ENCODE data around the gene PLAAT1.

PLAAT1 gene

DNA sequence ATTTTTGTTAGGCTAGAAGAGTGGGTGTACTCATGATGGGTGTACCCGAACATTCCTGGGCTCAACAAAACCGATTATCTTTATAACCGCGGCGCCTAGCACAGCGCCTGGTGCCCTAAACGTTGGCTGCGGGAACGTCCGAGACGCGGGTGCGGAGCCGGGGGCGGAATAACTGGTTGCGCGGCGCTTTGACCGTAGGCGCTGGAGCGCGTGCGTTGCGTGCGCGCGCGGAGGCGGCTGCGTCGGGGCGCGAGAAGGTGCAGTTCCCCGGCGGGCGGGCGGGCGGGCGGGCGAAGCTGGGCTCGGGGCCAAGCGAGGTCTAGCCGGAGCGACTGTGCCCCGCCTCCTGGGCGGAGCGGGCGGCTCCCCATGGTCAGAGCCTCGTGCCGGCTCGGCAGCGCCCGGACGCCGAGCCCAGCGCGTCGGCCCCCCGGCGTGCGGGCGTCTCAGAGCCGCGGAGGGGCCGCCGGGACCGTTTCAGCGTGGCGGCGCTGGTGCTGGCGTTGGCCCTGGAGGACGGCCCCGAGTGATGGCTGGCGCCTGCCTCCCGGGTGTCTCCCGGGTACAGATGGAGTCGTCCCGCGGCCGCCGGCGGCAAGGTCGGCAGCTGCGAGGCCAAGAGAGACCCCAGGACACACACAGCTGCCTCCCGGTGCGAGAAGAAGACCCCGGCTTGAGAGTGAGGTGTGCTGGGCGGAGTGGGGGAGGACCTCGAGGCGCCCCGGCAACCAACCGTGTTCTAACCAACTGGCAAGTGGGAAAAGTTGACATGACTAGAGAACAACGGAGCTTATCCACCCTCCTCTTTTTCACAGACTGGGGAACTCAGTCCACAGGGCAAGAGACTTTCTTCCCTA is at the start of gene PLAAT1:
TSS of gene PLAAT1 (plus strand) at position 373 of the 857 bp plus-strand sequence. CDS start 14,429 bp downstream, outside the sequence.
- DNase-seq (ENCODE audit: low spot score): peak; percentile 54

DNA sequence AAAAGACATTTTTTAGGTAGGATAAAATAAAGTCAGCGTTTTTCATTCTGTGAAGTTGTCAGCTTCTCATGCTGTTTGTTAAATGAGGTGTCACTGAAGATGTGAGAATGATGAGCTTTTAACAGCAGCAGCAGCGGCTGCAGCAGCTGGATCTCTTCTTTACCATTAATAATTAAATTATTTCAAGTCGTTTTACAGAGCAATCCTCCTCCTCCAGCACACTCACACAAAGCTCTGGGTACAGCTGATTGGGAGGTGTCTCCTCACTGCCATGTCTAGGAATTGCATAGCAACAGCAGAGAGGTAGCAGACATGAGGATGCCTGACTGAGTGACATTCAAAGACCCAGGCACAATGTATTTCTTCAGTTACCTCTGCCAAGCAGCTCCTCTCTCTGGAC is 46.7 kb upstream of the PLAAT1 start:
- no peak for DNase-seq (ENCODE audit: low spot score)

DNA sequence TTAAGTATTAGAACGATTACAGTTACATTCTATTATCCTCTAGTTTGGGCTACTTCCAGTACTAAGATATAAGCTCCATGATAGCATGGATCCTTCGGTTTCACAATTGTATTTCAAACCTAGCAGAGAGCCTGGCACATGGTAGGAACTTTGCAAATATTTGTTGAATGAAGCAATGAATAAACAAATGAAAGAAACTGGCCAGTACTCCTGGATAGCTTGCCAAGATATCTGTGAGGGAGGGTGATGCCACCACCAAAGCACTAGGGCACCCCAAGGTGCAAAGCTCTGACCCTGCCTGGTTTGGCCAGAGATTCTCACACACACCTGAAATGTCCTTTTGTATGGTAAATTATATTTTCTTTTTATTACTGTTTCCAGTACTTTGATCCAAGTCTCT is 44.3 kb upstream of the PLAAT1 start:
- DNase-seq (ENCODE audit: low spot score): no peak

DNA sequence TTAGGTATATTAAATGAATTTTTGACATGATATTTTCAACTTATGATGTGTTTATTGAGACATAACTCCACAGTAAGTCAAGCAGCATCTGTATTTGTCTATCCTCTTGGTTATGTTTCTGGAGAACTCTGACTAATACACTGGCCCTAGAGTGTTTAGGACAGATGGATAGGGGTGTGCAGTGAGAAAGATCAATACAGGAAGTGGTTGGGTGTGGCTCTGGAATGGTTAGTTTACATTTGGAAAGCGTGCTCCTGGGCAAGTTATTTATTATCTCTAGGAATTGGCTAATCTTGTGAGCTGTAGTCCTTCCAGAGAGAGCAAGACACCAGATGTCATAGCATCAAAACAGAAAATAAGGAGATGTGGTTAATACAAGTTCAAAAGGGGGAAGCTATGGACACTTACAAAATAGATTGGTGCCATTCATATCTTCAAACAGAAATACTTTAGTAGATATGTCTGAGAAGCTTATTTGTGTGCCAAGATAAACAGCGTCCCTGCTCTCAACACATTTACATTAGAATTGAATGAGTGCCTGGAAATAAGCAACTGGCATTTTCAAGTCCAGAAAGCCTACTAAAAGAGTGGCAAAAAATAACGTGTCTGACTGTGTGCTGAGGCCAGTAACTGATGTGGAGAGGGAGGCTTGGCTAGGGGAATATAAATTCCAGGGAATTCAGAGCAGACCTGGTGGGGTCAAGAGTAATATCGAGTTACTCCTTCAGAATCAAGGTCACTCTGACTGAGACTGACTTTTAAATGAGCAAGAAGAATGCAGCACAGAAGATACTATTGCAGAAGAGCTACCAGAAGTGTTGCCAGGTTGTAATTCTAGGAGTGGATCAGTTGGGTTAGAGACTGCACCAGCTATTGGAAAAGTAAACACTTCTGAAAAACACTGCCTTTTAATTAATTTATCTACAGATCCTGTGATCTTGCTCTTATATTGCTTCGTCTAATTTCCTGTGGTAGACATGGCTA is 33.4 kb upstream of the PLAAT1 start:
- DNase-seq (ENCODE audit: low spot score): no peak

DNA sequence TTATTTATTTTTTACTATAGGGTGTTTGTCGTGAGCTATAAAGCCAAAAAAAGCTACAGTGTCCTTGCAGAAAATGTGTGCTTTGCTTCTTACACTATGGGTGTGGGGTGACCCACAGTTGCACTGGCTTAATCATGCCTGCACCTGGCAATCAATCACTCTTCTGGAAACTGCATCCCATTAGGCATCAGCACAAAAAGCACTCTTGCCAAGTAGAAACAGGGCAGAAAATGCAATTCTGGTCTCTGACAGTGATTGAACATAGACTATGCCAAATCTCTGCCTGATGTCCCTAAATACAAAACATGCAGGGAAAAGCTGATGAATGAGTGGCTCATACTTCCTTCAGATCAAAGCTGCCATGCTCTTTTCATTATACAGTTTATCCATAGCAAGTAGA is 30.4 kb upstream of the PLAAT1 start:
- no peak for DNase-seq (ENCODE audit: low spot score)

DNA sequence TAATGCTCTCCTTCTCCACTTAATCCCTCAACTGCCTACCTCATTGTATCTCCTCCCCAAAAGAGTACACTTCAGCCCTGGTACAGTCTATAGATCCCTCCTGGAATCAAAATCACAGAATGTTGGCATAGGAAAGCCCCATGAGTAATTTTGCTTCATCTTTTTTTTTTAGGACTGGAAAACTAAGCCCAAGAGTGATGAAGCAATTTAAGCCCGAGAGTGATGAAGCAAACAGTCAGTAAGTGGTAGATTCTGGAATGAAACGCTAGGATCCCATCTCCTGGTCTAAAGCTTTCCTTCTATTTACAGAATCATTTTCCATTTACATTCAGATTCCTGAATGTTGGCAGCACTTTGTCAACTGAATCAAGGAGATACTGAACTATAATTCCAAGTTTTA is 29.8 kb upstream of the PLAAT1 start:
- DNase-seq (ENCODE audit: low spot score): no peak

DNA sequence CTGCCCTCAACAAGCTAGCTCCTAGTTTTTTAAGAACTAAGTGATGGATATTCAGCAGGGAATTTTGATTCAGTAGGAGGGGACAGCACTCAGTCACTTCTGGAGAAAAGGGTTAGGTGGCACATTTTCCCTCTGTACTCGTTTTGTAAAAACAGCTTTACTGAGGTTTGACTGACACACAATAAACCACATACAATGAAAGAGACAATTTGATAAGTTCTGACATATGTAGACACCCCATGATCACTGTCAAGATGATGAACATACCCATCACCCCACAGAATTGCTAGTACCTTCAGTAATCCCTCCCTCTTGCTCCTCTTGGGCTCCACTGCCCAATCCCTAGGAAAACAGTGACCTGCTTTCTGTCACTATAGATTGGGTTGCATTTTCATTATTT is 29.0 kb upstream of the PLAAT1 start:
- no peak for DNase-seq (ENCODE audit: low spot score)

DNA sequence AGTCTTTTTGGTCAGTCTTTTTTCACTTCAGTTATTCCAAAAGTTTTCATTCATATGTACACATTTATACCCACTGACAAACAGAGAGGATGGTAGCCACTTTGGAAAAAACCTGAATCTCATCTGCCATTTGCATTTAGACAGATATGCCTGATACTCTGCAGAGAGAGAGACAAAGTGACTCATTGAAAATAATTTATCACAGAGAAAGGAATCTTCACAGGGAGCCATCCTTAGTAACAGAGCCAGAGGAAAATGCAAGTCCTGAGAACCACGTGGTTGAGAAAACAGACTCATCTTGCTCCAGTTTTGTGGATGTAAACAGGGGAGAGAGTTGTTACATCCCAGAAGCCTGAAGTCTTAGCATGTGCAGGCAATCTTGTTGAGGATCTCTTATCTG is 28.2 kb upstream of the PLAAT1 start:
- no peak for DNase-seq (ENCODE audit: low spot score)

DNA sequence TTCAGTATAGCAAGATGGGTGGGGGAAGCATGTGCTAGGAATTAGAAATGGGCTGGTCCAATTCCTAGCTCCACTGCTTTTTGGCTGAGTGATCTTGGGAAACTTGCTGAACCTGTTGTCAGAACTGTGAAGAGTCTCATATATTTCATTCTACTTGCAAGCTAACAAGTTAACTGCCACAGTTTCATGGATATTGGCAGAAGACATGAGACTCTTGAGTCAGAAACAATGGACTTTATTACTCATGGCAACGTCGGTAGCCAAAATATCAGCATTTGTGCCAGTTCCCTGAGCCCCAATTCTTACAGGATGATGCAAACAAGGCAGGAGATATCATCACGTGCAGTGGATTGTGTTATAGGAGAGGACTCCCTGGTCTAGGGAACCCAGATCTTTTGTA is 26.6 kb upstream of the PLAAT1 start:
- DNase-seq (ENCODE audit: low spot score): no peak

DNA sequence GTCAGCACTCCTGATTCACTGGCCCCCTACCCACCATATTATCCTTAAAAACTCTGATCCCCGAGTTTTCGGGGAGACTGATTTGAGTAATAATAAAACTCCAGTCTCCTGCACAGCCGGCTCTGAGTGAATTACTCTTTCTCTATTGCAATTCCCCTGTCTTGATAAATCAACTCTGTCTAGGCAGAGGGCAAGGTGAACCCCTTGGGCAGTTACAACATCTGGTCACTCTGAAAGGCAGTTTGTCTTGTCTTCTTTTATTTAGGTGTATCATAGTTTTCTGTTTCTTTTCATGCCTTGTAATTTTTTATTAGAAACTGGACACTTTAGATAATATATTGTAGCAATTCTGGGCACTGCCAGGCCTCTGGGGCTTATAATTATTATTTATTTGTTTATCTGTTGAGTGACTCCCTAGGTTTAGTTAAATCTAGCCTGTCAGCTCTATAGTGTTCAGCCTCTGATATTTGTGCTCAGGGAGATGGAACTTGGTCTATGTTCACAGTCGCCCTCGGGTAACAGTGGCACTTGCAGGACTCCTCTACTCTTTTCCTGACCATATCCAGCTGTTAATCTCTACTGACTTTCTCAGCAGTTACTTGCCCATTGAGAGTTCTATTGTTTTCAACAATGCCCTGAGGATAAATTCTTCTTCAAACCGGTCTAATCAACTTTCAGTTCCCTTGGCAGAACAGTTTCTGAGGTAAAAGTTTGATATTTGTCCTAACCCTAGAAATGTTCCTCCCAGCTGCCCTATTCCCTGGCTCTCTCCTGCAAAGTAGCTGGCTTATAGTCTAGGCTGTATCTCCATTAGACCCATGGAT is 15.5 kb upstream of the PLAAT1 start:
- DNase-seq (ENCODE audit: low spot score): no peak

DNA sequence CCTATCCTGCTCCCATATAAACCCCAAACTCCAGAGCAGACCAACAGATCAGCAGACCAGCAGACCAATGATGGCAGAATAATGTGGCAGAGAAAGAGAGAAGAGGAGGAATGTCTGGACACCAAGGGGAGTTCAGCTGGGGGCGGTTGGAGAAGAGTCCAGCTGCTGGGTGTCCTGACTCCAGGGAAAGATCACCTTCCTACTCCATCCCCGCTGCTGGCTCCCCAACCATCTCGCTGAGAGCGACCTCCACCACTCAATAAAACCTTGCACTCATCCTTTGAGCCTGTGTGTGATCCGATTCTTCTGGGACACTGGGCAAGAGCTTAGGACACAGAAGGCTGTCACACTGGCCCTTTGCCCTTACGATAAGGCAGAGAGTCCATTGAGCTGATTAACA is 12.8 kb upstream of the PLAAT1 start:
- no peak for DNase-seq (ENCODE audit: low spot score)

DNA sequence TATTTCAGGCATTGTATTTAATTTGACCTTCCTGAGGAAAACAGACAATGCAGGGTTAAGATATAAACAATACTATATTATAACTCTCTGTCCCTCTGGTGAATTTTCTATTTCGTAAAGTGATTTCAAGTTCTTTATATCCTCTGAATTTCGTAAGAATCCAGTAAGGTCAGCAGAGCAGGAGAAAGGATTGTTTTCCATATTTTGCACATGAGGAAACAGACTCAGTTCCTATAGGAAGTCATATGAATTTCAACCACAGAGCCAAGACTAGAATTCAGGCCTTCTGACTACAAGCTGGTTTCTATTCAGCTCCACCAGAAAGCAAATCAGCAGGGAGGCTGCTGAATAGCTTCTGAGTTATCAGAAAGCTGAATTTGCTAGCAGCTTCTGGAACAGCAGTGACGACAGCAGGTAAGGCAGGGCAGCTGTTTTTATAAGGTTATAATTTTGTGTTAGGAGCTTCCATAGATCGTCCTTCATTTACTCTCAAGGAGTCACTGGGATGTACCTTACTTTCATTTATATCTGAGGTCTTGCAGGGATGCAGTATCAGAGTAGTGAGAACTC is 11.1 kb upstream of the PLAAT1 start:
- DNase-seq (ENCODE audit: low spot score): no peak

DNA sequence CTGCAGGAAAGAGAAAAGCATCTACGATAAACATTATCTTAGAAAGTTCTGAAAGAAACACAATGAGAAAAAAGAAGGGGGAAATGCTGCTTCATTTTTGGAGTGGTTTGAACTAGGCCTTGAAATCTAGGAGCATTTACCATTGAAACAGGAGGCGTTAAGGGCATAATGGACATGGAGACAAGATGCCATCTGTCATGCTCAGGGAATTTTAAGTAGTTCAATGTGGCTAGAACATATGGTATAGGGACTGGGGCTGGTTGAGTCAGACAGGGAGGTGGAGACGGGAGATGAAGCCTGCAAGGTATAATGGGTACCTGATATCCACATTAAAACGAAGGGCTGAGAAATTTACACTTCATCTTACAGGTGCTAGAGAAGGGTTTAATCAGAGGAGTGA is 10.4 kb upstream of the PLAAT1 start:
- DNase-seq (ENCODE audit: low spot score): no peak

DNA sequence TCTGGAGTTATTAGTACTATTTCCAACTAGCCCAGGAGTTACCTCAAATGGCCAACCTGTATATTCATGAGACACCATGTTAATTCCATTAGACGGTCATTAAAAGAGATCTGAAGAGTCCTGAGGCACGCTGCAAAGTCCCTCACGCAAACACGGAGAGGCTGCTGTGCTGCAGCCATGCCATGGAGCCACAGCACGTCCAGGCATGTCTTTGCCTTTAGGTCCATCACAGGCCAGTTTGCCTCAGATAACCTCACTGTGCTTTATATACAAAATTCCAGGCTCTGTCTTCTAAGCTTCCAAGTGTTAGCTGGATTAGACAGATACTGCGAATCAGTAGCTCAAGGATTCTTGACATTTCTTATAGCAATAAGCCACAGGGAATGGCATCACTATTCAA is 9.8 kb upstream of the PLAAT1 start:
- DNase-seq (ENCODE audit: low spot score): no peak

DNA sequence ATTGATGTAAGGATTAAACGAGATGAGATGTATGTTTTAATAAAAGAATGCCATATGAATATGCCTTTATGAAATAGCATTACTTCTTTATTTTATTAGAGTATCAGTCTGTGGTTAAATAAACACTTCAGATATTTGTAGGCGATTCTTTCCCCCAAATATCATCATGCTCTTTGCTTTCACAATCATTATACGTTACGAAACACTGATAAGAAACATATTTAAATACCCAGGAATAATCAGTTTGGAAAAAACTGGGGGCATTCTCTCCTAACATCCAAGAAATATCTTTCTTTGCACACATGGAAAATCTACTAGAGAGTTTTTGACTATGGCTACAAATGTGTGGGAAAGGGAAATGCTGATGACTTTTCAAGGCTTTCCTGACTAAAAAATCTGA is 4.4 kb upstream of the PLAAT1 start:
- DNase-seq (ENCODE audit: low spot score): no peak

DNA sequence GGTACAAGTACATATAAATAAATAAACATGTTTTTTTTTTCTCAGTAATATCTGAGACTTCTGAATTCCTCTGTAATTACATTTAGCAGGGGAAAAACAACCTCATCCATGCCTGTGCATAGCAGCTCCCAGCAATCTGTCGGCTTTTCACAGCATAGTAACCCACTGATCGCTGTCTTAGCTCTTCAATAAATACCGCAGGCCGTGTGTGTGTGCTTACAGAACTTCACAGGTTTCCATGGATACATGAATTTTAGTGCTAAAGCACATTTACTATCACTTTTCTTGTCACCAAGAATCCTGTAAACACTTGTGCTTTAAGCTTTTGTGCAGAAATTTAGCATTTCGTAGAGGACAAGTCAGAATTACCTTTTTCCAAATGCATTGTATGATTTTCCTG is 4.0 kb upstream of the PLAAT1 start:
- DNase-seq (ENCODE audit: low spot score): peak; percentile 44

DNA sequence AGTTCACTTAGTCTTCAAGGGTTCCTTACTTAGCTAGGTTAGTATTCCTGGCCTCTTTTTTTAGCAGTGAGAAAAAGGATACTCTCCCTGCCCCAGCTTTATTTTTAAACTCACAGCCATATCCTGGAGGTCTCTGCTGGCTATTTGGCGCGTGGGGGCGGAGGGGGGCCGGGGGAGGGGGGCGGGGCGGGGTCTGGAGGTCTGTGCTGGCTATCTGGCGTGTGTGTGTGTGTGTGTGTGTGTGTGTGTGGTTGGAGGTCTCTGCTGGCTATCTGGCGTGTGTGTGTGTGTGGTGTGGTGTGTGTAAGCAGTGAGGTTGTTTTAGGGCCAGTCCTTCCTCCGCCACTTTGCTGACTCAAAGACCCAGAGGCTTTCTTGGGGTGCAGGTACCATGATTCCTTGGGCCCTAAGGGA is 579 bp upstream of the PLAAT1 start:
- DNase-seq (ENCODE audit: low spot score): no peak

DNA sequence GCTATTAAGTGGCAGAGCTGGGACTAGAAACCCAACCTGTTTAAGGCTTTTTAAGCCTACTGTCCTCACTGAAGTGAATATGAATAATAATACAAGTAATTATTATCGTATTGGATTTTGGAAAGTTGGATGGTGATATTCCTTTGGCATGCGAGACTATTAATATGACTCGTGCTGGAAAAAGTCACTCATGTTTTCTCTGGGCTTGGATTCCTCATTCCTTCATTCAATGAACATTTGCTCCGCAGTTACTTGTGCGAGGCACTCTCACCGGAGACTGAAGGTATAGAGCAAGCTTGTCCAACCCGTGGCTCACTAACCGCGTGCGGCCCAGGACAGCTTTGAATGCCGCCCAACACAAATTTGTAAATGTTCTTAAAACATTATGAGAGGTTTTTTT is 694 bp downstream of the PLAAT1 start:
- no peak for DNase-seq (ENCODE audit: low spot score)

DNA sequence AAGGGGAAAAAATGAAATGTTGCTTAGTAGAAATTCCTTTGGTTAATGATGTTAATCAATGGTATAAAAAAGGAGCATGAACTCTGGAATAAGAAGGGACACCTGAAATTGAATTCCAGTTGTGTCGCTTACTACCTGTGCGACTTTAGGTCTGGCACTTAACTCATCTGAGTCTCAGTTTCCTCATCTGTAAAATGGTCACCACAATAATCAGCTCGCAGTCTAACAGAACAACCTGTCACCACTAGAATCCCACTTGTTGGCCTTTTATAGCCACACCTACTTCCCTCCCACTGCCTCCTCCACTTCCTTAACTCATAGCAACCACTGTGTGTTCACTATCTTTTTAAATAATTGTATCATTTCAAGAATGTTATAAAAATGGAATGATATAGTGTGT is 2.5 kb downstream of the PLAAT1 start:
- DNase-seq (ENCODE audit: low spot score): no peak

DNA sequence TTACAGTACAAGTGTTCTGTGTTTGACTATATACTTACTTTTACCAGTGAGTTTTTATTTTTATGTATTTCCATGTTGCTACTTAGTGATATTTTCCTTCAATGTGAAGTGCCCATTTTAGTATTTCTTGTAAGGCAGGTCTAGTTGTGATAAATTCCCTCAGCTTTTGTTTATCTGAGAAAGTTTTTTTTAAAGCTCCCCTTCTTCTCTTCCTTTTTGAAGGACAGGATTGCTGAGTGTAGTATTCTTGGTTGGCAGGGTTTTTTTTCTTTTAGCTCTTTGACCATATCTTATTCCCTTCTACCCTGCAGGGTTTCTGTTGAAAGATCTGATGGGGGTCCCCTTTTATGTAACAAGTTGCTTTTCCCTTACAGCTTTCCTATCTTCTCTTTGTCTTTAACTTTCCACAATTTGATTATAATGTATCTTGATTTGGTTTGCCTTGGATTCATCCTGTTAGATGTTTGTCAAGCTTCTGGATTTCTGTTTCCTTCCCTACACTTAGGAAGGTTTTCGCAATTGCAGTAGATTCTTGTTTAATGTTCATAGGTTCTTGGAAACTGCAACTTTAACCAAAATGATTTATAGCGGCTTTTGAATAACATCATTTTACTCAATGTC is 7.9 kb downstream of the PLAAT1 start:
- DNase-seq (ENCODE audit: low spot score): no peak

DNA sequence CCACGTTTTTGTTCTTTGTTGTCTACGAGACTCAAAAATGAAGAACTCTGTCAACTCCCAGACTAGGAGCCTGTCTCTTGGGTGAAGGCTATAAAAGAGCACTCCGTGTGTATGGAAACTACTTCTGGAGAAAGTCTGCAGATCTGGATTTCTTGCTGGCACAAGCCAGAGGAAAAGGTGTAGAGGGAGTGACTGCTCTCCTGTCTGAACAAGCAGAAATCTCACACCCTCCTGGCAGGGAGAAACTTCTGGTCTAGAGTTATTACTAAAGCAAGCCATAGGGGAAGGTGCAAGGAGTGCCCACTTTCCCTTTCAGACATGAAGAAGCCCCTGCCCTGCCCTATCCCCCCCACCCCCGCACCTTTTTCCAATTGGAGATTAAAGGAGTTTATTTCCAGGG is 9.5 kb downstream of the PLAAT1 start:
- no peak for DNase-seq (ENCODE audit: low spot score)
